GM21367 (cell line): ENCODE results near the gene TMEM119.
"Not testable (repeated sequence)": the region's sequence is repeated elsewhere in the genome, so short reads cannot be mapped to it uniquely, and the experiment has no call there.

Source experiments
- ATAC-seq: cut with Tn5 transposase; IDR thresholded peaks from one replicate; pipeline ENCODE4 v1.9.1; 2021; ENCODE audit not compliant: unreplicated experiment

The TMEM119 gene

DNA sequence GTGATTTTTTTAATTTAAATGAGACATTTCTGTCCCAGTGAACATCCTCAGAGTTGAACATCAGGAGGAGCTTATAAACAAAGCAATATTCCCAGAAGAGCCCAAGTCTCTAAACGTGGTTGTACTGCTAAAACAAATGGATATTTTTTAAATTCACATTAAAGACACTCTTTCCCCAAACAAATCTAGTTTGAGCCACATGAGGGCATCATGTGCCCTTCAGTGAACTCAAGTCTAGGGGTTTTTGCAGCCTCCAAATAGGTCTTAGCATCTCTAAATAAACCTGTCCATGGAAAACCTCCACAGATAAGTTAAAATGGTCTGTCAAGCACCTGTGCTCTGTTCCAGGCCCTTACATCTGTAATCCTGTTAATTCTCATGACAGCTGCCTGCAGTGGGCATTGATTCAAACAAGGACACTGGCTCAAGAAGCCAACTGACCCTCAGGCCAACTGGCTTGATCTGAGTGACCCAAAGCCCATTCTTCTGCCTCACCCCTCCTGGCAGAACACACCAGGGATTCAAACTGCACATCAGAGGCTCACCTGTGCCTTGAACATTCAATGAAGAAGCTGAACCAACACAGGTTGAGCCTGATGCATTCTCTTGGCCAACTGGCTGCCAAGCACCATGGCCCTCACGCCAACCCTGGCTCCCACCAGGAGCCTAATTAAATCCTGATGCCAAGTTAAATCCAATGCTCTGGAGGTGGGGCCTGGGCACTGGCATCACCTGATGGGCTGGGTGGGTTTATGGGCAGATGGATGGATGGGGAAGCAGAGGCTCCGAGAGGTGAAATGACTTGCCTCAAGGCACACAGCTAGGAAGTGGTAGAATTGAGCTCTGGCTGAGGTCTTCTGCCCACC, 26.9 kb downstream of the TMEM119 start:
- ATAC-seq = no peak

DNA sequence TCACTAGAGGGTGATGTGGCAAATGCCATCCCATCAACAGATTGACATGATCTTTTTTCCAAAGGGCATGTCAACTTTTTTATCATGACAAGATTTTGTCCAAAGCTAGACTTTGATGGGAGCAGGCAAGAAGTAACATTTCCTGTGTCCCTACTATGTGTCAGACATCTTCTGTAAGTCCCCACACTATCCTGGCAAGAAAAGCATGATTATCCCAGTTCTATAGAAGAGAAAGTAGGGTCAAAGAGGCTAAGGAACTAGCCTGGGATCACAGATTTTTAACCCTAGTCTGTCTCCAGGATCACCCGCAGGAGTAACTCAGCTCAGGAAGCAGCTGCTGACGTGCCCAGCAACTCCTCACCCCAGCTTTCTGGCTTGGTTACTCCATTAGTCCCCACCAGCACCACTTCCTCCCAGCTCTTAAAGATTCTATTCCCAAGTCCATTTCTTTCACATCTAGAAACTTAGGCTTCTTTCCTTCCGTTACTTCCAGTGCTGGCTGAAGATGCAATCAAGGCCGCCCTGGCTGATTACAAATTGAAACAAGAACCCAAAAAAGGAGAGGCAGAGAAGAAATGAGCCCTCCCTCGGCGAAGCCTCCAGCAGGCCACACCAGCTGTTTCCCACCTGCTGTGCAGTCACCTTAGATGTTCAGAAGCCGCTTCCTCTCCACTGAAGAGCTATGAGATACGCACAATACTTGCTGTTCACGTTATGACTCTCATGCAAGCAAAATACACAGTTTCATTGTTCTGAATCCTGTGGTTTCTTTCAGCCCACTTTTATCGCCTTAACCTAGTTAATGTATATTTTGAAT, 29.3 kb downstream of the TMEM119 start:
- peak; percentile 54 for ATAC-seq

DNA sequence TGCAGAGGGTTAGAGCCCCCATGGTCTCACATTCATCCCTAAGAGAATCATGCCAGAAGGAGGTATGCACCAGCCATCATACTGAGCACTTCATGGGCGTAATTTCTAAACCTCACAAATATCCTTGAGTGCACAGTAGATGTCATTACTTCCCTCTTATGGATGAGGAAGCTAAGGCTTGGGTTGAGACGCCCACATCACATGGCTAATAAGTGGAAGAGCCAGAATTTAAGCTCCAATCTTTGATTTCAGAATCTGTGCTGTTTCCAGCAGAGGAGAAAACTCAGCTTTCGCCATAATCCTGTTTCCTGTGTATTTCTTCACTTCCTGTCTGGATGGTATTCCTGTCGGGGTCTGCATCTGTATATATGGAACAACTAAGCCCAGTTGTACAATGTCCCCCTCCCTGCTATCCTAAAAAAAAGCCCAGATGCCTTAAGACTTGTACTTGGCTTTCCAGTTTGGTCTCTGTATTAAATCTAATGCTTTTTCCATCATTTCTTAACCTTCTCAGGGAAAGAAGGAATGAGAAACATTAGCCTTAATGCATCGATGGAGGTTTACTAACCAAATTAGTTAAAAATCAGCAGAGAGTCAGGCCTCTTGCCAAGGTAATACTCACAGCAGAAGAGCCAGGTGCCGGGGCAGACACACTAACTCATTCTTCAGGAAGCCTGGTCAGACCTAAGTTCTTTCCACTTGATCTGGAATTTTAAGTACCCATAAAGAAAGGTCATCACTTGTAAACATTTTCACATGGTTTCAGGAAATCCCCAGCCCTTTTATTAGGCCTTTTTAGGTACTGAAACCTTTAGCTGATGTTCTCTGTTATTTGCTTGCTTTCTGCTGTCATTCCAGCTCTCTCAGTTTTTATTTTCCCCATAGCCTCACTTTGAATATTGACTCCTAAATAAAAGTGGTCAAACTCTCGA, 30.2 kb downstream of the TMEM119 start:
- no peak for ATAC-seq

DNA sequence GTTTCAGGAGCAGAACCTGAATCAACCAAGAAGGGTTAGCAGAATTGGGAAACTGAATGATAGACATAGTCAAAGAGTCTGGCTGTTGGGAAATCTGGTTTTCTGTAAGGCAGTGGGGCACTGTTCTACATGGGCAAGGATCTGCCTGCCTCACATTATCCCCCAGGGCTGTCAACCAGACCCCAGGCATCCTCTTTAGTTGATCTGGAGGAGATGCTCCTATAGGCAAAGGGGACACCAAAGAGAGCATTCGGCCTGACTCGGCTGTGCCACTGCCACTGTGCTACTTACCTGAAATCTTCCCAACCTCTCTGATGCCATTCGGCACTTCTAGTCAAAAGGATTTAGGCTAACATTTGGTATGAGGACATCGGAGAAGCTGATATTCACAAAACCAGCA, 31.4 kb downstream of the TMEM119 start:
- no peak for ATAC-seq

DNA sequence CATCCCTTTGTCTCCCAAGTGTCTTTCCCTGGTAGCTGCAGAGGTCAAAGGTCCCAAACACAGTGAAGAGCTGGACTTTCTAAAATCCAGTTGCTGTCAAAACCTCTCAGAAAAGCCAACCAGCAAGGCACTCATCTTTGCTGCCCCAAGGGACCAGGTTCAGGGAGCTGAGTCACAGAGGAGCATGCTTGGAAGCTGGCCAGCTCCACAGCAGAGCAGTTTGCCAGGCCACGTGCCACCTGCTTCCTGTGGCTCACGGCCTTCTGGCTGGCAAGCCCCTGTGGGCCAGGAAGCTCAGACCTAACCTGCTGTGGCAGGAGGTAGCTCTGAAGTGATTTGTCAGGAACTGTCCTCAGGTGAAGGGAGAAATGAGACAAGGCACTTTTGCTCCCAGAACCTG, 31.9 kb downstream of the TMEM119 start:
- ATAC-seq = no peak

DNA sequence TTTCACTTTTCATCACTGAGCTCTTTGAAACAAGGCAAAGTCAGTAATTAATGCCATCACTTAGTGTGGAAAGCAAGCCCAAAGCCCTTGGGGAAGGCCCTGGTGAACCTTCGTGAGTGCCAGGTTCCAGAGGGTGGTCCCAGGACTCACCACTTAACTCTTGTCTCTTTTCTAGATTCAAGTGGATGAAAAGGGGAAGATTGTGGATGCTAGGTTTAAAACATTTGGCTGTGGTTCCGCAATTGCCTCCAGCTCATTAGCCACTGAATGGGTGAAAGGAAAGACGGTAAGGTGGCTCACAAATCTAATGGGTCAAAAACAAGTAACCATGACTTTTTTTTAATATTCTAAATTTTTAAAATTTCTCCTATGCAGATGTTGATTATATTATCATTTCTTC, 32.7 kb downstream of the TMEM119 start:
- ATAC-seq = no peak

DNA sequence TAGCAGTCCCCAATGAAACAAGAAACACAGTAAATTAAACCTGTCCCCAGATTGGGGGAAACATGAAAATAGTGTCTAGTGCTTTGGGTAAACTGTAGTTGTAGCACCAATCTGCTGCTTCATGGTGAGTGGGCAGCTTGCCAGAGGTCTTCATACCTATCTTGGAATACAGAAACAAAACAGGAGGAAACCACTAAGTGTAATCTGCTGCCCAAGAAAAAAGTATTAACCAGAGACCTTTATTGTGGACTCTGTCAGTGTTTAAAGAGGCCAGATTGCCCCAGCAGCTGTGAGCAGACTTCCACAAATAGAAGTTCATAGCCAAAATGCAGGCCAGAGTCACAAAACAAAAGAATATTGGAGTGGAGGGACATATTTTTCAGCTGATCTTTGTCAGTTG, 33.2 kb downstream of the TMEM119 start:
- ATAC-seq = no peak

DNA sequence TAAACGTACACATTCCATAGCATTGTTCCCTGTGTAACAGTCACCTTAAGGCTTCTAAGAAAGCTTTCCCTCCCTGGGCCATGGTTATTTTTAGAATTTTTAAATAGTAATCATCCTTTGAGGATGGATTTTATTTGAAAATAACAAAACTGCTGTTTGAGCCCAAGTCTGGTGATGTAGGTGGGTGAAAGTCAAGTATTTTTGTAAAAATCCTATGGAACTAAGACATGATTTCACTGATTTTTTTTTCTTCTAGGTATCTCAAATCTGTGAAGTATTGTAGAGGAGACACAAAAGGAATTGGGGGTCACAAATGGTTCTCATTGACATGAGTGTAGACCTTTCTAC, 34.1 kb downstream of the TMEM119 start:
- no peak for ATAC-seq

DNA sequence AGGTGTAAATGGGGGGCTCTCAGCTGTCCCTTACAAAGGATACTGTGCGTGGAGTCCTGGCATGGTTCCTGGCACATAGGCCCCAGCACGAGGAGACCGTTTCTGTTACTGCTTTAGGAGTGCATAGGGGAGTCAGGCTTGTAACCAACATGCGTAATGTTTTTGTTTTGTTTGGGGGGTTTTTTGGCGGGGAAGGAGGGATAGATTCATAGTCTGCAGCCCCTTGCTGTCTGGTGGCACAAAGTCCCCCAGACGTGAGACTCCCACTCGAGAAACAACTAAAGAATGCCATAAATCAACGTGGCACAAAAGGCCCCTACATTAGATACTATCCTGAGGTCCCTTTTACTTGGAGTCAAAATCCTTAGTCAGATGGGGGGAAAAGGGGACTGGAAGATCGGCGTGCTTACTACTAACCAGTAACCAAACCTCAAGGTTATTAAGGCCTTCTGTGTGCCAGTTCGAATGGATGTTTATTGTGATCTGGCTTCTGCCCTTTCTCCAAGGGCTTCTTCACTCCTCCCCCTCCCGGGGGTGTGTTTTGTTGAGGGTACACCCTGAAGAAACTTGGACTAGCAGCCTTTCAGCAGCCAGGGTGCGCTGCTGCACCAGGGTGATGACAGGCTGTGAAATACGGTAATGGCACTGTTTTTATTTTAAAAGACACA, 34.6 kb downstream of the TMEM119 start:
- no peak for ATAC-seq

DNA sequence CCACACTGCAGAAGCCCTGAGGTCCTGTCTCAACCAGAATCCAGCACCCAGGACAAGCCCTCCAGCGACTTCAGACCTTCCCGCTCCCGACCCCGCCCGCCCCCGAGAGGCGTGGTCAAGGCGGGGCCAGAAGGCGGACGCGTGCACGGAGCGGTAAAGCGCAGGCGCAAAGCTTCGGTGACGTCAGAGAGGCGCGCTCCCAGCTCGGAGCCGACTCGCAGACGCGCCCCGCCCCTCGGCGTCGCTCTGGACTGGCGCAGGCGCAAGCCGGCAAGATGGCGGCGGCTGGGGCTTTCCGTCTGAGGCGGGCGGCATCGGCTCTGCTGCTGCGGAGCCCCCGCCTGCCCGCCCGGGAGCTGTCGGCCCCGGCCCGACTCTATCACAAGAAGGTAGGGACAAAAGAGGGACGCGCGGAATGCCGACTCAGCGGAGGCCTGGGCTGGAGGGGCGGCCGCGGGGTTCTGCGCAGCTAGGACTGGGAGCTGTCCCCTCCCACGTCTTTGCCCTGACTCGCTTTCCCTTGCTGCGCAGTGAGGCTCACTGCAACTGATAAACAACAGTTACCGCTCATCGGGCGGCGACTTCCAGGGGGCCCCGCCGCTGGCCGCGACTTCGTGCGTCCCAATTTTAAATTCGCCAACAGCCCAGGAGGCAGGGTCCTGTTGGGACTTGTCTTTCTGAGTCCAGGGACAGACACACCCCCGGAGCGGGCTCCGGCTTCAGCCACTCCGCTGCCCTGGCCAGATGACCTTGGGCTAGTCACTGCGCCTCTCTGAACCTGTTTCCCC, 35.3 kb downstream of the TMEM119 start, which contains the start of gene ISCU:
ISCU (plus strand) TSS at position 249 of the 788 bp plus-strand sequence; CDS start at position 276, 27 bp downstream.
- peak; percentile 41 for ATAC-seq

DNA sequence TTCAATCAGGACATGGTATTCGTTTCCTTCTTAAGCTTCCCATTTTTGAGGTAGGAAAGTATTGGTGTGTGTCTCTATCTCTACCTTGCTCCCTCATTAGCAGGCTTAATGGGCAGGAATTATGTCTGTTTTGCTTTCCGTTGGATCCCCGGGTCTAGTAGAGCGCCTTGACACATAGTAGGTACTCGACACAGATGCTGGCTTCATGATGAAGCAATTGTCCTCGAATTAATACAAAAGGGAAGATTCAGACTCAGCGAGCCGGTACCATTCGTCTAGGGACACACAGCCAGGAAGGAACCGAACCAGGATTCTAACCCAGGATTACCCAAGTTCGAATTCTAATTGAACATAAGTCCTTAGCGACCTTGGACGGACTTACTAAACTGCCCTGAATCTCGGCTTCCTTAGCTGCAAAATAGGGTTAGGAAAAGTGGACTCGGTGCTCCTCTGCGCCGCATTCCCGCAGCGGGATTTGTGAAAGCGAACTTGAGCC, 36.0 kb downstream of the TMEM119 start:
- ATAC-seq = no peak

DNA sequence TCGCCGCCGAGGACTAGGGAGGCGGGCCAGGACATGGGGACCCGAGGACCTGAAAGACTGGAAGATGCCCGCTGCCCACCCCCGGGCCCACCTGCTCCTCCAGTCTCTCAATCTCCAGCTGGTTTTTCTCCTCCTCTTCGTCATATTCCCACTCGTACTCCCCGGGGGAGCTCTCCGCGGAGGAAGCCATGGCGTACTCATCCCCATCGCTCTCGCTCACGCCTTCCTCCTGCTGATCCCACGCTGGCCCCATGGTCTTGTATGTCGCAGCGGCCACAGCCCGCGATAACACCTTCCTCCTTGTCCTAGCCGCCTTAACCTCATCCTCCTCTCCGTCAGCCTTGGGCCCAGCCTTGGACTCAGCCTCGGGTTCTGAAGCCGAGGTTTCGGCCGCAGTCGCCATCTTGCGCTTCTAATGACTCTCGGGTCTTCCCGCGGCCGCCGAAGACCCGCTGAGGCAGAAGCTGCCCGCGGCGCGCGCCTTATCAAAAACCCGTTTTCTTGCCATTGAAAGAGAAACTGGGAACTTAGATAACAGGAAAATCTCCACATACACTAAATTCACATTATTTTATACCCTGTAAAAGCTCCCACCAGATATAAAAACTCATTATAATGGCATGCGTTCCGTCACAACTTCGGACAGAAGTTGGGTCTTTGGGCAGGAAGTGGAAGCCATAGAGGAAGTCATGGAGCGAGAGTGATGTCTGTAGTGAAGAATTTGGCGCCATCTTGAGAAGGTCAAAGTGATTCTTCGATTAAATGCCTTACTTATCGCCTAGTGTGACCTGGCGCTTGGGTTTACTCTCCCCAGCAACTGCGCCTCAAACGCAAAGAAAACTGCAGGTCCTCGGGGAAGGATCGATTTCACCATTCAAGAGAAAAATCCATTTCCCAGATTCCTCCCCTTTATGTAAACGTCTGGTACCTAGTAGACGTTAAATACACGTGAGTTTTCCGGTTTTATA, 36.8 kb downstream of the TMEM119 start, which contains the start of gene SART3:
SART3 (minus strand) TSS at position 422 of the 968 bp plus-strand sequence; CDS start at position 403, 19 bp downstream.
- ATAC-seq = peak; percentile 35

DNA sequence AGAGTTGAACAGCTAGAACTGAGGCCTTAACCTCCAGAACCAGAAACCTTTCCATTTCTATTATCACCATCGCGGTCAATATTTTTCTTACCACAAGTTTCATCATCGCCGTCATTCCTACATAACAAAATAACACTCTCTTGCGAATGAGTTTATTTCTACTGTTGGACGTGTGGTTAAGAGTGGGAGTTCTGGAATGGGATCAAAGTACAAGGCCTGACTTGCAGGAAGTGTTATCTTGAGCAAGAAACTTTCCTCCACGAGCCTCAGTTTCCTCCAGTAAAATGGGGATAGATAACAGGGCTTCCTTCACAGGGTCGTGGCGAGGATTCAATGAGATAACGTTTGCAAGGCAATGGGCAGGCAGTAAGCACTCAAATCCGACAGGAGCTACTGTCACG, 37.6 kb downstream of the TMEM119 start:
- no peak for ATAC-seq

DNA sequence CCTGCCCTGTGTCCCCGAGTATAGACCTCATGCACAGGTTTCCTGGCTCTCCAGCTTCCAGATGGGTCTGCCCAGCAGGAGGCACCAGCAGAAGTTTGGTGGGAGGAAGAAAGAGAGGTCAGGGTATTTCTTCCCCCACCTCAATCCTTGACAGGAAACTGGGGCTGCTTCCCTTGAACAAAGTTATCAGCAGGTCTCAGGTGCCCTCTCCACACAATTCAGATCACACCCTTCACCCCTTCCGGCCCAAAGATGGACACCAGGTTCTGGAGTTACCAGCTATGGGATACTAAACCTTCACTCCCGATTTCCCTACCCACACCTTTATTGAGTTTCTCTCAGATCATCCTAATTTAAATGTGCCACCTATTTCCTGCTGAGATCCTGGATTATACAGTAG, 38.1 kb downstream of the TMEM119 start:
- no peak for ATAC-seq

DNA sequence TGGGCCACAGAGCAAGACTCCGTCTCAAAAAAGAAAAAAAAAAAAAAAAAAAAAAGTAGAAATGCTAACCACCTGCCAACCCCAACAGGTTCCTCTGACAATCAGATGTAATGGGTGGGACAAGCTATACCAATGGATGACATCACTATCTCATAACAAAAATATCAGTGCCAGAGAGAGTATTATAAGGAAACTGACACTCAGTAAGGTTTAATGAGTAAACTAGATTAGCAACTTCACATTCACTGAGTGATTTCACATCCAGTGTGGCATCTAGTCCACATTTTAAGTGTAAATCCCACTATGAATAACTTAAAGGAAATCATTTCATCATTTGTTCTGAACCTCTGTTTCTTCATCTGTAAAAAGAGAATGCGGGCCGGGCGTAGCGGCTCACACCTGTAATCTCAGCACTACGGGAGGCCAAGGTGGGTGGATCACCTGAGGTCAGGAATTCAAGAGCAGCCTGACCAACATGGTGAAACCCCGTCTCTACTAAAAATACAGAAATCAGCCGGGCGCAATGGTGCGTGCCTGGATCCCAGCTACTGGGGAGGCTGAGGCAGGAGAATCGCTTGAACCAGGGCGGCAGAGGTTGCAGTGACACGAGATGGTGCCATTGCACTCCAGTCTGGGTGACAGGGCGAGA, 38.8 kb downstream of the TMEM119 start:
- no peak for ATAC-seq

DNA sequence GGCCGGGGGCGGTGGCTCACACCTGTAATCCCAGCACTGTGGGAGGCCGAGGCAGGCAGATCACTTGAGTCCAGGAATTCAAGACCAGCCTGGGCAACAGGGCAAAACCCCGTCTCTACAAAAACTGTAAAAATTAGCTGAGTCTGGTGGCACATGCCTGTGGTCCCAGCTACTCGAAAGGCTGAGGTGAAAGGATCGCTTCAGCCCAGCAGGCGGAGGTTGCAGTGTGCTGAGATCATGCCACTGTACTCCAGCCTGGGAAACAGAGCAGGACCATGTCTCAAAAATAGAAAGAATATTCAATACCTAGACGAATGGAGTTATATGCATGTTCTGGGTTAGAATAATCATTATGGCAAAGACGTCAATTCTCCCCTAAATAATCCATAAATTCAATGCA, 42.5 kb downstream of the TMEM119 start:
- not testable (repeated sequence) for ATAC-seq

DNA sequence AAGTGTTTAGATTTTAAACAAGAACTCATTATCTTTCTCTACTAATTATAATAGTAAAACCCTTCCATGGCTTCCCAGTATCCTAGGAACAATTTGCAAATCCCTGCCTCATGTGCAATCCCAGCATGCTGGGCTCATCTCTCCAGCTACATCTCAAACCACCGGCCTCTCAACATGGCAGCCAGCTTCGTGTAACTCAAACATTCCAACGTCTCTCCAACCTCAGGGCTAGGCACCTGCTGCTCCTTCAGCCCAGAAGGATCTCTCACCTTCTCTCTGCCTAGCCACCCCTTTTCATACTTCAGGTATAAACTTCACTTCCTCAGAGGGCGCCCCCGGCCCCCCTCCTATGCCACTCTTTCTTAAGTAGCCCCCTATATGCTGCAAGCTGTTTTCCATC, 44.1 kb downstream of the TMEM119 start:
- no peak for ATAC-seq

DNA sequence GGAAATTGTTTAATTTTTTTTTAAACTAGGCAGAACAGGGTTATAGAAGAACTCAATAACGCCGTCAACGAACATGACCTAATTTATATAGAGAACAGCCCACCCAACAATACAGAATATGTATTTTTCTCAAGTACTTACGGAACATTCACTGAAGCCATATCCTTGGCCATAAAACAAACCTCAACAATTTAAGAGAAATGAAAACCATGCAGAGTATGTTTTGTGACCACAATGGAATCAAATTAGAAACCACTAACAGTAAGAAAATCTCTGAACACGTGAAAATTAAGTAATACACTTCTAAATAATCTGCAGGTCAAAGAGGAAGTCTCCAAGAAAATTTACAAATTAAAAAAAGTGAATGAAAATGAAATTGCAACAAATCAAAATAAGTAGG, 46.3 kb downstream of the TMEM119 start:
- no peak for ATAC-seq
